NCI-H524 (cell line): Measurements from ENCODE around the gene AUTS2.

Experiments used
- DNase-seq, 2 experiments: peaks; one replicate each; lab custom pipeline; 2025; lab: John Stamatoyannopoulos, UW

Gene AUTS2

DNA sequence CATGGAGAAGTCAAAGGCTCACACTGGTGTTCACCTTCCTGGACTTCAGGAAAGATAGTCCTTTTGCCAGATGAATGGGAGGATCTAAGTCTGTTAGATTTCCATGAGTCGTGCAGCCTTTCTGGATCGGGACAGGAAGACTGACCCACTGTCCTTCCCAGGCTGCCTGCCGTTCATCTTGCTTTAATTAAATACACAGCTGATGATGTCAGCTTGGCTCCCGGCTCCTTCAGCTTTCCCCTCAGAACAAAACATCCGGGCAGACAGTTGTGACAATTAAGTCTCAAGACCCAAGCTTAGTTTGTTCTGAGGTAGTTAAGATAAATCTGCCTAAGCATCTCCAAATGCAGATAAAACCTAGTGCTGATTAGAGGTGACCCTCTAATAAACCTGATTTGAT, 58.6 kb downstream of the AUTS2 start:
- peak in 1 of 2 experiments; percentile 51 for DNase-seq

DNA sequence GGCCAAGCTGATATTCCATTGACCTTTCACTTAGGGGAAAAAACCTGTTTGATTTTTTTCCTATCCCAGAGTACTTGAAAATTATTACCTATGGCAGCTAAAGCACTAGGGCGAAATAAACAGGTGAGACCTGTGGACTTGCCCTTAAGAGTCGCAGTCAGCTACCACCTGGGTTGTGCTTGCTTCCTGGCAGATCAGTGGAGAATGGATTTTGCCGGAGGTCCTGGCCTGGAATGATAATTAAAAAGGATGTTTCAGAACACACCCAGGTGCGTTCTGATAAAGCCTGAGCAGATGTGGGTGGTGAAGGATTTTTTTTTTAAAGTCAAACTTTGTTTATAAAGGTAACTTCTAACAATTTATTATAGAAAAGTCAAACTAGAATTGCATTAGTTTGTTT, 59.1 kb downstream of the AUTS2 start:
- DNase-seq: no peak

DNA sequence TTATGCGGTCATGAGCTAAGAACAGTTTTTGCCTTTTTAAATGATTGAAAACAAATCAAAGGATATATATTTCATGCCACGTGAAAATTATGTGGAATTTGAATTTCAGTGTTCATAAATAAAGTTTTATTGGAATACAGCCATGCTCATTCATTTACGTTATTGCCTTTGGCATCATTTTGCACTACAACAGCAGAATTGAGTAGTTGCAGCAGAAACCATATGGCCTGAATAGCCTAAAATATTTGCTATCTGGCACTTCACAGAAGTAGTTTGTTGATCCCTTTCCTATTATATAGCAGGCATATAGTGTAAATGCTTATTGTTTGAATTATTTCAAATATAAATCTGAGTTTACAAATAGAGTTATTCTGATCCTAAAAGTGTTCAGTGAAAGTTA, 59.7 kb downstream of the AUTS2 start:
- no peak for DNase-seq

DNA sequence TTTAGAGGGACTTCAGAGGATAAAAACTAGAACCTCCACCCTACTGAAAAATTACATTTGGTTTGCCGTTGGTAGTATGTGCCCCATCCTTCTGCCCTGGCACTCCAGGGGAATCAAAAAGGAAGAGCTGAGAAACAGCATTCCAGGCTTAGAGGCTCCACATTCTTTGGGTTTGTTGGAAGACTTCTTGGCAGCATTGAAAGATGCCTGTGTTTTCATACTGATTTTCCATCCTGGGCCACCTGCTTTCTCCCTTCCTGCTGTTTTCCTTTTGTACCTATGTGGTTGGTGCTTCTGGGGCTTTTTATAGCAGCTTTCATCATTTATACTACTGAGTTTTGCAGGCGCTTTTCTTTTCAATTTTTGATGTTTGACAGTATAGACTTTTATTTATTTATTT, 61.7 kb downstream of the AUTS2 start:
- no peak for DNase-seq

DNA sequence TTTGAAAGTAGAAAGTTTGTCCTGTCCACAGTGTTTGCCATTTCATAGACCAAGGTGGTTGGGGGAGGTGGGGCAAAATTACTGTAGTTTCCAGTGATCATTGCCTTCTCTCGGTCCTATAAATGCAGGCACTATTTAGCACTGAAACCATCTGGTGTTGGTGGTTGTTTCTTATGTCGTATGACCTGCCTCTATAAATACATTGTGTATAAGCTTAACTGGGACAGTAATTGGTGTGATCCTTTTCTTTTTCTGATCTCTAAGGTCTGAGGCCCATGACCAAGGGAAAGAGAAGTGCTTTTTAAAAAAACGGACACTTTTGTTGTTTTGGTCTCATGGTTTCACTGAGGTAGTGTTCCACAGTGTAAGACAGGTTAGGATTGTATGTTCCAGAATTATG, 63.1 kb downstream of the AUTS2 start:
- no peak for DNase-seq

DNA sequence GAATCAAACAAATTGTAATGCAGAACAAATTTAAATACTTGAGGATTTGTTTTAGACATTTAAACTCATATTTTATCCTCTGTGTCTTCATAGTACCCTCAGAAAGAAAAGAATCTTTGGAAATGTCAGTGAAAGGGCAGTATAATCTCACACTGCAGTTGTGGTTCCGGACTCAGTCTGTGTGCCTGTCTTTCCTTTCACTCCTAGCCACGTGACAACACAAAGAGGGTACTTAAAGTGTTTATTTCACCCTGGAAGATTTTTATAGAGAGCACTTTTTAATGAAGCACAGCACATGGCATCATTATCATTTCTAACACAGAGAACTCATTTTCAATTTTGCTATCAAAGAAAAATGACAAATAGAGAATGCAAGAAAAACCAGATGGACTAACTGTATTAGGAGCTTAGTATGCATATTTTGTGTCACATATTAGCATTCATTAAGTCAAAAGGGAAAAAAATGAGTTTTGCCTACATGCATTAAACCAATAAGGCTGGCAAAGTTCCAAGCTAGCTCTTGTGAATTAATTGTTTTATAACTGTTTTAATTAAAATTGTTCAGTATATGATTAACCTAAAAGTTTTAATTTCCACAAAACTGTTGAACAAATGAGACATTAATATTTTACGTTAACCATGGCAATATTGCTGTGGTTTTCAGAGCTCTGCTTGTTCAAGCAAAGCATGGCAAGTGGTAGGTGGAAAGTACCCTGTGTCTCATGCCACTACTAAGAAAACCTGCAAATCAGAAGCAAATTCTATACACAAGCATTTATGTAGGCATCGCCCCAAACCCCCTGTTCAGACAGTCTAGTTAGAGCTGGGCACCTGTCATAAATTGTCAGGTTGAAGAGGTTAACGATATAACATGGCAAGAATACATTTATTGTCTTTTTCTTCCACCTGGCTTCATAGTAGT, 65.9 kb downstream of the AUTS2 start:
- DNase-seq: peak in 1 of 2 experiments; percentile 54

DNA sequence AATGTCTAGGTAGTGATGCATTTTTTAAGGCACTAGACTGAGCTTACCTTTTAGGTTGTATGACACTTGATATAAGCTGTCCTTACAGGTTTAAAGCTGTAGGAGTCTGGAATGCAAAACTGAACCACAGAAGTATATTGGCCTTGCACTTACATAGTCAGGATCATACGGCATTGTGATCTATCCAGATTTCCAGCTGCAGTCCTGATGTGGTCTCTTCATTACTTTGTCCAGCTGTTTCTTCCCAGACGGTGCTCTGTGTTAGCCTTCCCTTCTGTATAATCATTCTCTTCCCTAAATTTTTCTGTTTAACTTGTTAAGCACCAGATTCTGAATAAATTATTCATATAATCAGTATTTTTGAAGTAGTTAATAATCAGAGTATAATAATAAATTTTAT, 67.1 kb downstream of the AUTS2 start:
- no peak for DNase-seq

DNA sequence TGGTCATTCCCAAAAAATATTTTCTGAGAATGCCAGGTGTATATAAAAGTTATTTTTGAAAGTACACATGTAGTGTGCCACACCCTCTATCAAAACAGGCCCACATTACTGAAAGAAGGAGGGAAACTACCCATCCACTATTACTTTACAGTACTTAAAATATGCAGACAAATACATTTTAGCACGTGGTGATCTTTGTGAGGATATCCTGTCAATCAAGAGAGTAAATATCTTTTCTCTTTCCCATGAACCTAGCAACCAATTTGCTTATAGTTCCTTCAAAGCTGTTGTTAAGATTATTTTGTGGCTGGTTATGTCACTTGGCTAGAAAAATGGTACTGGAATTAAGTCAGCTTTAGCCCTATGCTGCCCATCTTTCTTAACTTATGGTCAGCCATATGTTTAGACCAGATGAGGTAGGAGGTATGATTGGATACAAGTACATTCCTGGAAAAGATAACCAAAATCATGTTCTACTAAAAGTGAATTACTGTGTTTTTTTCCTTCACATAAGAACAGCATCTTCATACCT, 70.1 kb downstream of the AUTS2 start:
- DNase-seq: peak in 1 of 2 experiments; percentile 45

DNA sequence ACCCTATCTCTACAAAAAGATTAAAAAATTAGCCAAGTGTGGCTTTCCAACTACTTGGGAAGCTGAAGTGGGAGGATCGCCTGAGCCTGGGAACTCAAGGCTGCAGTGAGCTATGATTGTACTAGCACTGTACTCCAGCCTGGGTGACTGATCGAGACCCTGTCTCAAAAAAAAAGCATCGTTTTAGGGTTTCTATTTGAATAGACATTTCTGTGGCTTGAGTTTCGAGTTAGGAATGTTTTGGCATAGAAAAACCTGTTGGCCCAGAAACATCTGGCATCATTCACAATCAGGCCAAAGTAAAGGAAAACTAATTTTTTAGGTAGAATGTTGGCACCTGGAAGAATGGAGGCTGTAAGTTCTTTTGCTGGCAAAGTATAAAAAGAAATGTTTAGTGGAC, 72.4 kb downstream of the AUTS2 start:
- DNase-seq: peak in 1 of 2 experiments; percentile 77

DNA sequence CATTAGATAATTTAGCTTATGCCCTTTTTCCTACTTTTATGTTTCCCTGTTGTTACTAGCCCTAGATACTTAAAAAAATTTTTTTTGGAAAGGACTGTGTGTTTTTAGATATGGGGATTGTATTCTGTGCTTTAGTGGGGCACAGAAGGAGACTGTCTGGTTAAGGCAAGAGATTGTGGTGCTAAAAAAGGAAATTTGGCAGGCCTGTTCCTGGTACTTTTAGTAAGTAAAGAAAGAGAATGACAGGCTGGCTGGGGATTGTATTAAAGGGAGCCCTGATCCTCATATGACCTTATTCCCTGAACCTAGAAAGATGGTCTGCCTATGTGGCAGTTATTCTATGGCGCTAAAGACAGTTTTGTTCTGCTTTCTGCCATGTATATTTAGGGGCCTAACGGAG, 74.8 kb downstream of the AUTS2 start:
- DNase-seq: no peak

DNA sequence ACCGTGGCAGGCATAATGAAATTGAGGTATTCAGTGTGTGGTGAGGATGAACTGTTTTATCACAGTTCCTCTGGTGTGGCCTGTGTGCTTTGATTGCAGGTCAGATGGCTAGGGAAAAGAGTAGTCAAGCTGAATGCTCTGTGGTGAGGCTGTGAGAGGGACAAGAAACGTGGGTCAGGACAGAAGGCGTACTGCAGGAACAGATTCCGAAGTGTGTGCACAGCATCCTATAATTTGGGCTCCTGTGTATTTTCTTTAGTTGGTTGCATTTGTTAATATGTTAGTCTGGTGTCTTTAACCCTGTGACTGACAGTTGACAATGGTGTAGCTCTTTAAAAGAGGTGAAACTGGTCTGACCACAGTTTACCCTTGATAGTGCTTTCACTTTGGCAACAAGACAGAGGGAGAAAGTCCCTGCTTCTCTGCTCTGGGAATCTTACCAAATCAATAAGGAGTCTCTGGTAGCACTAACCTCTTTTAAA, 76.5 kb downstream of the AUTS2 start:
- no peak for DNase-seq

DNA sequence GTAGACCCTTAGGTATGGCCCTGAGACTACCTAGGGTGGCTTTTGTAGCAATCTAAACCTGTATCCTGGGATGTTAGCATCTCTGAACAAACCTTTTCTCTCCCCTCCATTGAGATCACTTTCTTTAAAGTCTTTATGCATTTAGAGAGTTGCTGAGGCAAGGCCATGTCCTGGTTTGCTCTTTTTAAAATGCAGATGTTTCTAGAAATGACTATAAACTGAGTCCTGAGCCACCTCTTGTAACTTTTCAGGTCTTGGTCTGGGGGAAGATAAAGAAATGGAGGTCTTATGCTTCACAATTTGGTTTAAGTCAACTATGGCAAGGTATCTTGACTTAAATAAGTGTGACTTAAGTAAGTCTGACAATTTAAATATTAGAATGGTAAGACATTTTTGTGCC, 78.0 kb downstream of the AUTS2 start:
- DNase-seq: no peak

DNA sequence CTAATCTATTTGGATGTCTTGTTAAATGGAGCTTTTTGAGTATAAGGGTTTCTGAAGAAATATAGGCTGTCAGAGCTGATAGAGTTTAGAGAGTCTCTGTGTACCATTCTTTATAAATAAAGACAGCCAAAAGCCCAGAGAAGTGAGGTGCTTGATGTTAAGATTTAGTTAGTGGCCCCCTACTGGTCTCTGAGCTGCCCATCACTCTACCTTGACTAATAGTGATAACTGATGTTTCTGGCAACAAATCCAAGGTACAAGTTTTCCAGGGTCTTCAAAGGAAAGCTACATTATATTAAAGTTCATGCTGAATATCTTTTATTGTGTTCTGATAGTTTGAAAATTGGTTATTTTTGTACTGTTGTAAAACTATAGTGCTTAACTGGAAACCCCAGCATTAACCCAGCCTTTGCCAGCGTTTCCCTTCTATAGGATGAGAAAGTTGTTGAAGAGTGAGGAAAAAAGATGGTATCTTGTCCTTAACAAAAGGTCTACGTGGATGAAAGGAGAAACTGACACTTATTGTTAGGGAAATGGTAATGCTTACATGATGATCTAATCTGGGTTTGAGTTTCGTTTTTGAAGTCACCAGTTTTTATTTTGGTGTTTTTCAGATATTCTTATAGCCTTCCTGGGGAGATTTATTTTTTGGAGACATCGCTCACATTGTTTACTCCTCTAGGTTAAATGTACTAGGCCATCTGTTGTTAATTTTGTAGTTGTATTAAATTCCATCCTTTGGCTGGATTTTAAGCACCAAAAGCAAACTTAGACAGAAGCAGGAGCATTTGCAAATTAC, 79.0 kb downstream of the AUTS2 start:
- DNase-seq: peak in 1 of 2 experiments; percentile 26

DNA sequence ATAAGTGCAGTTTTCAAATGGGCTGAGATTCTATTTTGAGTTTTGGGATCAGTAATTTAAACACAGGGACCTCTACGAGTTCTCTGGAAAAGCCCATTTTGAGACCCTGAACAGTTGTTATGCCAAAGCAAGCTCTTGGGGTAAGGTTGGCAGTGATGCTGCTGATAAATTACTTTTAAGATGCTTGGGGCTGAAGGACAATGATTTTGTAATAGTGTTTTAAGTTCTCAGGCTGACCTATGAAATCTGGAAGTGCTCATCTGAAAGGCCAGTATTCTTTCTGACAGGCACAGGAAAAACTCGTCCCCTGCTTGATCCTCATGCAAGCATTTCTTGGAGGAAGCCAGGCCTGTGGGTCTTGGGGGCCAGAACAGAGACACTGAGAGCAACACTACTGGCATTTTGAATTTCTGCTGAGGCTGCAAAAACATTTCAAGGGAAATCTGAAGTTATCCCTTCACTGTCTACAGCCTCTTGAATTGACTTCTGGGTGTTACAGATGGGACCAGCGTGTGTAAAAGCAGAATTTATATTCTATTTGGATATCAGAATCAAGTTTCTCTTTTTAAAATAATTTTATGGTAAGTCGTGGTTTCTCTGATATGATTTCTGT, 79.7 kb downstream of the AUTS2 start:
- DNase-seq: no peak

DNA sequence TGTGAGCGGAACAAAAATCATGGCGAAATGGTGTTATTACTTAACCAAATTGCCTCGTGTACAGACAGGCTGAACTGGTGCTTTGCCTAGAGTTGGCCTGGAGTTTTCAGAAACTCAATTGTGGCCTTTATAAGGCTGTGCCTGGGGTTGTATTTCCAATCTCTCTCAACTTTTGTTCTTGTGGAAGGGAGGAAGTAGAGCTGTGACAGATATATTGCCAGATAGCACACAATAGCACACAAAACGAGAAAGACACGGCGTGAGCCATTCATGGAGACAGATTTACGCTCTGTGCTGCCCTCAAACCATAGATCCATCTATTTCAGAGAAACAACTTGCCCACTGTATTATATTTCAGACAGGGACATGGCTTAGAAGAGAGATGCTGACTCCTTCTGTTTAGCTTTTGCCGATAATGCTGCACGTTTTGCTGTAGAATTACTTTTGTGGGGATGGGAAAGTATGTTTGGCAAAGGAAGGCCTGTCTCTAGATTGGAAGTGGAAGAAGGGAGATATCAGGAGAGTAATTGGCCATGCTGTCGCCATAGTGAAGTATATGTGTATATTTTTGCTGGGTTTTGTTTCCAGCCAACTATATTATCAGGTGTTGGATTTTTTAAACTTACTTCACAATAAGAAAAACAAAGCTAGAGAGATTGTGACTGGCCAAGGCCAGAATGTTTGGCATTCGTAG, 80.4 kb downstream of the AUTS2 start:
- no peak for DNase-seq

DNA sequence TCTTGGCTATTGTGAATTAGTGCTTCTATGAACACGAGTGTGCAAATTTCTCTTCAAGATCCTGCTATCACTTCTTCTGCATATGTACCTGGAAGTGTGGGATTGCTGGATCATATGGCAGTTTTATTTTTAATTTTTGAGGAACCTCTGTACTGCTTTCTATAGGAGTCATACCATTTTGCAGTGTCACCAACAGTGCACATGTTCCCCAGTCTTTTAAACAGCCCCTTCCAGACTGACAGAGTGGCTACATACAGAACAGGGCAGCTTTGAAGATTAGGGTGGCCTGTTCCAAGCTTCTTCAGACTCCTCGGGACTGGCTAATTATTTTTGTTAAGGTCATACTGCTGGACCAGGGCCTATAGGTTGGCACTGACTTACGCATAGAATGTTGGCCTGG, 82.9 kb downstream of the AUTS2 start:
- no peak for DNase-seq

DNA sequence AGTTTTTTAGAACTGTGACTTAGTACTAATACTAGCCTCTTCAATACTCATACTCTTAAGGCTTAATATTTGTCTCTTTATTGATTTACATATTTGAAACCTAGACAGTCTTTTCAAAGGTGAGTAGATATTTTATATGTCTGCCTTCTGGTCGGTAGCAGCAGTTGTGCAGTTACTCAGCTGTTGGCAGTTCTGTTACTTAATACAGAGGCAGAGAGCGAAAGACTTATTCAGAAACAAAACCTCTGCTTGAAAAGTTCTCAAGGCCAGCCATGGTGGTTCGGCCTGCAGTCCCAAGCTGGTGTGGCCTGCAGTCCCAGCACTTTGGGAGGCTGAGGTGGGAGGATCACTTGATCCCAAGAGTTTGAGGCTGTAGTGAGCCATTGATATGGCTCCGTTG, 84.2 kb downstream of the AUTS2 start:
- no peak for DNase-seq

DNA sequence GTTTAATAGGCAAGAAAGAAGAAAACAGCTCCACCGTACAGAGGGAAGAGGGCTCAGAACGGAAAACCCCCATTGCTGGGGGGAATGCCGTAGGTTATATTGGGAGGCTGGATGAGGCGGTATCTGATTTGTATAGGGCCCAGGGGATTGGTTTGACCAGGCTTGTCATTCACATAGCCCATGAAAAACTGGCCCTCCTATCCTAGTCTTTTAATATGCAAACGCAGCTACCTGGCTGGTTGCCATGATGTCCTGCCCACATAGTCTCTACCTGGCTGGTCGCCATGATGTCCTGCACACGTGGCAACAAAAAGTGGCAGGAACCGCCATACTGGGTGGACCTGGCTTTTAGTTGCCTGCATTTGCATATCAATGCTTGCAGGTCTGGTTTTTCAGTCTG, 84.7 kb downstream of the AUTS2 start:
- no peak for DNase-seq

DNA sequence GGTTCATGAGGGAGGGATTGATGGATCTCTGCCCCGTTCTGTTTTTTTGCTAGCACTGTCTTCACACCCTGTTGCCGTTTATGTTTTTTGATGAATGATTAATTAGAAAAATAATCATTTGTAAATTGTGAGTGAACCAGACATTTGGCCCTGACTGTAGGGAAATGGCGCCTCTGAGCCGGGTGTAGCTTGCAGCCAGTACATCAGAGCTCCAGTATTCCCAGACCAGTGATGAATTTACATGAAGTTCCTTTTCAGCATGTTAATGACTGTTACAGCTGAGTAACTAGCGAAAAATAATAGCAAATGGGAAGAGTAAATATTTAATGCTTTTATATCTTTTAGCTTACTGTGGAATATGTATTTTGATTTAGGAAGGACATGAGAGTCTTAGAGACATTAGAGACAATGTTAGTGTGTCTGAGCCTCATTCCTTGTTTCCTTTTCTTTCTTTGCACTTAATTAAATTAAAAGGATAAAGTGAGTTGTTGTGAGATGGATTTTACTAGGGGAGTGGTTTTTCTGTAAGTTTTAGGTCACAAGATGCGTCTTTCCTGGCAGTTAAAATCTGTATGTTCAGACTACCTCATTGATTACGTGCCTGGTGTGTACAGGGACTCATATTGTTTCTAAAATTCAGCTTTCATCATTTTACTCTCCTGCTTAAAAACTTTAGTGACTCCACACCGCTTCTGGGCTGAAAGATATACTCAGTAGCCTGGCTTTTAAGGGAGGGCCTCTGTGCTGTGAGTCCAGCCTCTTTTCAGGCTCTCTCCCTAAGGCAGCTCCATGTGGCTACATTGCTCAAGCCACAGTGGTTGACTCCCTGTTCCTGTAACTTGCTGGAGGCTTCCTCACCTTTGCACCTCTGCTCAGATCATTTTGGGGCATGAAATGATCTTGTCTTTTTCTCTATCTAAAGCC, 86.4 kb downstream of the AUTS2 start:
- no peak for DNase-seq

DNA sequence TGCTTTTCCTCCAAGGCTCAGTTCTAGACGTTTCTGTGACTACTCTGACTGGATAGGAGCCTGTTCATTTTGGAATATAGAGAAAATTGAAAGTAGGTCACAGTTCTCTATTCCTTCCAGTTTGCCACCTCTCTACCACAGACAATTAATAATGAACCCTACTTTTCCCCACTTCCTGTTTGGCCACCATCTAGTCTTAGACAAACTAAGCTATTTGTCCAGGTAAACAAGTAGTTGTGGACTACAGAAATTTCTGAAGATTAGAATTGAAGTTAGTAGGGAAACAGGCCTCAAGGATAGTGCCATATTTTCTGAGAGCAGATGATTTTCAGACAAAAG, 87.0 kb downstream of the AUTS2 start:
- DNase-seq: no peak

DNA sequence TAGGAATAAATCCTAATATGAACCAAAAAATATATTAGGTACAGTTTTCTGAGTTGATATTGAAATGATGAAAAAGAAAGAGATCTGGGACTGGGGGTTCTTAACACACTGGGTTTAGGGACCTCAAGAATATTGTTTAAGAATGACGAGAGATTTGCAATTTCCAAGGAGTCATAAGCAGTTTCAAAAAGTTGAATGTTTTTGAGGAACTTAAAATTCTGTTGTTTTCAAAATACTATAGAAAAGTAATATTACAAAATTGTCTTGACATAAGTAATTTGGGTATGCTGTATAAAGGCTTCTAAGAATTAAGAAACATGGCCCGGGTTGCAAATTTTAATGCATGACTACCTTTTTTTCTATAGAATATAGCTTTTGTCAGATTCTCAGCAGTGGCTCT, 88.1 kb downstream of the AUTS2 start:
- no peak for DNase-seq
